SK-N-SH (cell line): ENCODE measurements around the gene TRPM6. TPM values are rescaled to one million over a fixed set of nuclear protein-coding genes. Genes with fewer than 3 reads are reported as not detected.

Experiments used
- CTCF ChIA-PET: fragments of 300-600, 350-600 bp; formaldehyde crosslinking; extraction: SDS; loops from one replicate; lab custom pipeline; 2021; lab: Yijun Ruan, JAX
- POLR2A ChIA-PET: fragments of 350-600 bp; sonication (Branson Sonifier 250); formaldehyde crosslinking; extraction: SDS; loops from one replicate; lab custom pipeline; 2020; ENCODE audit warnings: antibody characterized with exemption, inconsistent platforms; lab: Yijun Ruan, JAX
- DNase-seq: peaks from one replicate; pipeline ENCODE4 v3.0.0; 2012
- H2AFZ ChIP-seq: fragments of 200-600 bp; sonication (generic); 2 replicates; pipeline ENCODE4 v1.8.1; 2016; ENCODE audit warnings: antibody characterized with exemption, mild to moderate bottlenecking, low read depth
- H3F3A ChIP-seq: fragments of 200-600 bp; sonication (generic); replicated peaks from 2 replicates; pipeline ENCODE3; 2016; ENCODE audit warnings: antibody characterized with exemption, mild to moderate bottlenecking; ENCODE audit not compliant: insufficient read depth
- H3K27ac ChIP-seq, 2 experiments: fragments of 200-500 bp in 1 of 2; fragments of 200-600 bp in 1 of 2; sonication (Bioruptor generic) in 1 of 2; sonication (generic), shearing (Covaris generic) in 1 of 2; 2 replicates each; pipeline versions ENCODE4 v1.5.1 to v1.6.1; 2014 to 2016; ENCODE audit warnings: low read depth in 2 of 2, inconsistent platforms in 1 of 2, low read length in 1 of 2, mild to moderate bottlenecking in 1 of 2, mixed read lengths in 1 of 2
- H3K27me3 ChIP-seq: fragments of 200-600 bp; sonication (generic), shearing (Covaris generic); 2 replicates; pipeline ENCODE4 v1.6.1; 2016; ENCODE audit warnings: mixed run types; ENCODE audit not compliant: insufficient read depth
- H3K36me3 ChIP-seq, 2 experiments: fragments of 200-500 bp in 1 of 2; fragments of 200-600 bp in 1 of 2; sonication (Bioruptor generic) in 1 of 2; sonication (generic) in 1 of 2; replicated peaks in 1 of 2; 2 replicates each; pipeline versions ENCODE3 to v1.5.1; 2014 to 2016; ENCODE audit warnings: low read length in 1 of 2, mild to moderate bottlenecking in 1 of 2; ENCODE audit not compliant: insufficient read depth in 2 of 2, control insufficient read depth in 1 of 2
- H3K4me1 ChIP-seq, 2 experiments: fragments of 200-500 bp in 1 of 2; fragments of 200-600 bp in 1 of 2; sonication (Bioruptor generic) in 1 of 2; sonication (generic), shearing (Covaris generic) in 1 of 2; 2 replicates each; pipeline versions ENCODE4 v1.5.1 to v1.6.1; 2014 to 2016; ENCODE audit warnings: low read depth in 1 of 2, low read length in 1 of 2, mixed run types in 1 of 2; ENCODE audit not compliant: insufficient read depth in 2 of 2, control insufficient read depth in 1 of 2
- H3K4me2 ChIP-seq: fragments of 200-600 bp; sonication (generic), shearing (Covaris generic); 2 replicates; pipeline ENCODE4 v1.6.1; 2017; ENCODE audit warnings: mixed run types
- H3K4me3 ChIP-seq, 2 experiments: fragments of 200-500 bp in 1 of 2; fragments of 200-600 bp in 1 of 2; sonication (Bioruptor generic) in 1 of 2; sonication (generic), shearing (Covaris generic) in 1 of 2; 2 replicates each; pipeline versions ENCODE4 v1.5.1 to v1.8.1; 2014 to 2016; ENCODE audit warnings: low read depth in 2 of 2, inconsistent platforms in 1 of 2, low read length in 1 of 2, mild to moderate bottlenecking in 1 of 2, mixed read lengths in 1 of 2, moderate library complexity in 1 of 2
- H3K79me2 ChIP-seq: fragments of 200-600 bp; sonication (generic); 2 replicates; pipeline ENCODE4 v1.8.1; 2017; ENCODE audit warnings: mild to moderate bottlenecking; ENCODE audit not compliant: insufficient read depth
- H3K9ac ChIP-seq: fragments of 200-600 bp; sonication (generic); 2 replicates; pipeline ENCODE4 v1.6.1; 2017; ENCODE audit warnings: mixed run types
- H3K9me2 ChIP-seq: fragments of 200-600 bp; sonication (generic); 2 replicates; pipeline ENCODE4 v1.6.1; 2017; ENCODE audit warnings: mixed run types
- H3K9me3 ChIP-seq: fragments of 200-600 bp; sonication (generic); 2 replicates; pipeline ENCODE4 v1.6.1; 2017; ENCODE audit warnings: mixed run types, mild to moderate bottlenecking, moderate library complexity
- H4K20me1 ChIP-seq: fragments of 200-600 bp; sonication (generic); 2 replicates; pipeline ENCODE4 v1.6.1; 2017; ENCODE audit warnings: mild to moderate bottlenecking, mixed run types; ENCODE audit not compliant: insufficient read depth
- ELF1 ChIP-seq: IDR thresholded peaks from 2 replicates; pipeline ENCODE4 v1.4.0; 2012
- EP300 ChIP-seq, 2 experiments: IDR thresholded peaks; 2 replicates each; pipeline versions ENCODE4 v1.4.0 to v1.6.1; 2012; ENCODE audit warnings: borderline replicate concordance in 1 of 2, low read depth in 1 of 2, low read length in 1 of 2
- EZH2phosphoT487 ChIP-seq: fragments of 200-600 bp; sonication (generic); IDR thresholded peaks from 2 replicates; pipeline ENCODE4 v1.6.1; 2017; ENCODE audit warnings: low read depth, mixed run types, mild to moderate bottlenecking, antibody characterized with exemption, moderate library complexity, borderline replicate concordance
- FOXJ3 ChIP-seq: sonication (generic); formaldehyde crosslinking; IDR thresholded peaks from 2 replicates; pipeline ENCODE4 v1.5.1; 2020; ENCODE audit warnings: mild to moderate bottlenecking, missing genetic modification reagents
- RFX5 ChIP-seq: IDR thresholded peaks from 2 replicates; pipeline ENCODE4 v1.6.1; 2012; ENCODE audit warnings: mild to moderate bottlenecking, improper control_type of control experiment, low read length
- RXRA ChIP-seq: IDR thresholded peaks from 2 replicates; pipeline ENCODE4 v1.4.0; 2012; ENCODE audit warnings: low read depth, mild to moderate bottlenecking, borderline replicate concordance
- YY1 ChIP-seq: IDR thresholded peaks from 2 replicates; pipeline ENCODE4 v1.4.0; 2012; ENCODE audit warnings: low read depth, mild to moderate bottlenecking
- WGBS: methylation state at CpG from one replicate; pipeline ENCODE4 v1.1.6; 2017; ENCODE audit warnings: low lambda C conversion rate; 5-methylcytosine and 5-hydroxymethylcytosine counted together
- polyA plus RNA-seq, 3 experiments: library from polyadenylated mRNA; depleted of rRNA; stranded (reverse); fragments of >200 nt; gene quantifications; 2 replicates each; pipeline ENCODE4 v1.2.3, GENCODE V29; 2012
- small RNA-seq, 7 experiments: library from RNA; depleted of rRNA; stranded (forward); fragments of <200 nt; gene quantifications; one replicate each; pipeline ENCODE3, GENCODE V24; 2012

Gene TRPM6
- polyA plus RNA-seq, 1 of the 3 experiments (the other 2 are of a cell fraction) = 0.03 TPM

DNA sequence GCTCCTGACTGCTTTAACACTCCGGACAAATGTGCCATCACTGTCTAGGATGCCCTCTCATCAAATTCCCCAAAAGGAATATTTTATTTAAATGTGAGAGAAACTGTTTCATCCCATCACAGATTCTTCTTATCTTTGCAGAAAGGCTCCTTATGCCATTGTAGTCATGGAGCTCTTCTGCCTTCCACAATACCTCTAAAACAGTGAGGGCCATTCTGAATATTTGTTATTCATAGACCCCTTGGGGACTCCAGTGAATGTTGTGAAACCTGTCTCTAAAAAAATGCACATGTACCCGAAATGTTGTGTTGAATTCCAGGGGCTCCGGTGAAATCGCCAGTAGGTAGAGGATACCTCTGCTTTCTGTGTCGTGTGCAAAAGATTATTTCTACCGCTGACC is 213.6 kb downstream of the TRPM6 start:
- Histone ChIP-seq H3K4me3 (no peak overlapping the region), H3K4me2 (no peak overlapping the region), H3K4me1 (no peaks in the 10 kb centered on the region), H3K9me3 (no peaks in the 10 kb centered on the region), H4K20me1 (no peaks in the 10 kb centered on the region), H3K27ac (no peak overlapping the region), H2AFZ (no peak overlapping the region), H3K36me3 (no peaks in the 10 kb centered on the region), H3K27me3 (no peaks in the 10 kb centered on the region), H3F3A (no peaks in the 10 kb centered on the region)
- CTCF ChIA-PET = no interaction called here
- DNase-seq = no peak
- 45% methylated on average over 6 of the region's 6 CpGs for WGBS
- TF ChIP-seq ELF1 (no peak), FOXJ3 (CRISPR knock-in tag) (no peak), YY1 (no peak), EZH2phosphoT487 (no peak), RXRA (no peak), RFX5 (no peak), EP300 (IDR thresholded peaks at IDR 0.05; ENCODE audit: borderline replicate concordance in 1 of 2, low read depth in 1 of 2, low read length in 1 of 2) (no peak)
- TF ChIP-seq, all 33 proteins: peak for 0
- Histone ChIP-seq H3K9me2 (no peaks in the 10 kb centered on the region), H3K79me2 (no peaks in the 10 kb centered on the region), H3K9ac (no peak overlapping the region)
- POLR2A ChIA-PET = no interaction called here

Small RNAs within 50 kb of the gene (small RNA-seq; reads per million reads assigned to genes)
- 0 reads per million in 7 experiments for gene RNU6-445P

Other genes starting within 250 kb of the TRPM6 start
- 2.0 TPM in 2 replicates for gene C9orf40, start 65.0 kb upstream of the TRPM6 start, polyA plus RNA-seq (2012; rRNA removed)
- gene CARNMT1, start 140.4 kb upstream of the TRPM6 start, polyA plus RNA-seq (2012; rRNA removed) = 4.4 and 5.7 TPM in 2 replicates
- gene NMRK1, start 200.2 kb upstream of the TRPM6 start, polyA plus RNA-seq (2012; rRNA removed) = 8.4 and 9.7 TPM in 2 replicates
- 9.5 and 12.2 TPM in 2 replicates for gene OSTF1, start 200.6 kb upstream of the TRPM6 start, polyA plus RNA-seq (2012; rRNA removed)